GM20000 (cell line): Measurements from ENCODE around the gene PPL.
"Not testable (repeated sequence)": the region's sequence is repeated elsewhere in the genome, so short reads cannot be mapped to it uniquely, and the experiment has no call there.

Experiments
- DNase-seq: peaks from one replicate; pipeline ENCODE4 v3.0.0; 2012; ENCODE audit warnings: low spot score
- CTCF ChIP-seq: IDR thresholded peaks from 2 replicates; pipeline ENCODE4 v1.5.1; 2012; ENCODE audit warnings: mild to moderate bottlenecking, control low read depth; ENCODE audit errors: extremely low read depth, missing control alignments

Gene PPL

GRCh38 chr16:4904108-4904941 lies 32.6 kb downstream of the PPL start:
- TF ChIP-seq CTCF: no peak
- no peak for DNase-seq

GRCh38 chr16:4902038-4902437 lies 34.9 kb downstream of the PPL start:
- DNase-seq: no peak
- no peak for TF ChIP-seq CTCF

- no peak for TF ChIP-seq CTCF
- DNase-seq: no peak
Measured at GRCh38 chr16:4900750-4901149, 36.2 kb downstream of the PPL start.

GRCh38 chr16:4900036-4900435 lies 36.9 kb downstream of the PPL start:
- no peak for TF ChIP-seq CTCF

GRCh38 chr16:4899474-4899846 lies 37.5 kb downstream of the PPL start:
- DNase-seq: no peak
- TF ChIP-seq CTCF: no peak

More at GRCh38 chr16:4900036-4900435, 36.9 kb downstream of the PPL start:
- DNase-seq: no peak

- TF ChIP-seq CTCF: no peak
- no peak for DNase-seq
Measured at GRCh38 chr16:4898811-4899473, 38.0 kb downstream of the PPL start.

GRCh38 chr16:4897328-4897727 lies 39.6 kb downstream of the PPL start:
- TF ChIP-seq CTCF: no peak
- DNase-seq: no peak

GRCh38 chr16:4896761-4897160 lies 40.2 kb downstream of the PPL start:
- DNase-seq: not testable (repeated sequence)
